ENCODE results near the gene ADCY3.

- TF ChIP-seq POLR2AphosphoS5 (IDR thresholded peaks at IDR 0.05; ENCODE audit: low read depth, low read length) (no peak), TAF1 (IDR thresholded peaks at IDR 0.05; ENCODE audit: borderline replicate concordance, low read depth, low read length) (no peak), POLR2A (IDR thresholded peaks at IDR 0.05; ENCODE audit: low read depth, low read length) (no peak)
Measured at GRCh38 chr2:24788816-24789215, 131.2 kb downstream of the ADCY3 start.

Measured in GM12892 (cell line).